ENCODE data around the gene PRKCE.

PRKCE gene

GRCh38 chr2:45724335-45724734 lies 72.9 kb downstream of the PRKCE start:
- WGBS, 2 experiments (ENCODE audit: insufficient coverage in 2 of 2): 80 to 100% methylated on average over 1 of the region's 2 CpGs
- Histone ChIP-seq H3K9me3 (ENCODE audit: control insufficient read depth, low read length) (no peaks in the 10 kb centered on the region), H3K36me3 (ENCODE audit: control insufficient read depth, insufficient read depth, low read length) (peaks cover 6% of the 10 kb centered on the region), H3K27ac (ENCODE audit: low read depth, low read length, severe bottlenecking) (no peak overlapping the region), H3K4me3 (ENCODE audit: extremely low read depth, insufficient read depth, low read length, poor library complexity, severe bottlenecking) (no peak overlapping the region), H3K4me1 (ENCODE audit: control insufficient read depth, insufficient read depth, low read length, poor library complexity, severe bottlenecking) (peaks cover 3% of the 10 kb centered on the region)

- WGBS, 2 experiments (ENCODE audit: insufficient coverage in 2 of 2): 93 to 98% methylated on average over 6 to 7 of the region's 8 CpGs
- no peaks in the 10 kb centered on the region for H3K9me3 ChIP-seq (ENCODE audit: control insufficient read depth, low read length)
- H3K27ac ChIP-seq (ENCODE audit: low read depth, low read length, severe bottlenecking): no peak overlapping the region
- H3K4me1 ChIP-seq (ENCODE audit: control insufficient read depth, insufficient read depth, low read length, poor library complexity, severe bottlenecking): peaks cover 3% of the 10 kb centered on the region
- H3K36me3 ChIP-seq (ENCODE audit: control insufficient read depth, insufficient read depth, low read length): peaks cover 6% of the 10 kb centered on the region
- no peak overlapping the region for H3K4me3 ChIP-seq (ENCODE audit: extremely low read depth, insufficient read depth, low read length, poor library complexity, severe bottlenecking)
Observed at GRCh38 chr2:45725731-45726130, 74.3 kb downstream of the PRKCE start.

- Histone ChIP-seq H3K4me3 (ENCODE audit: extremely low read depth, insufficient read depth, low read length, poor library complexity, severe bottlenecking) (no peak overlapping the region), H3K4me1 (ENCODE audit: control insufficient read depth, insufficient read depth, low read length, poor library complexity, severe bottlenecking) (peaks cover 7% of the 10 kb centered on the region), H3K27ac (ENCODE audit: low read depth, low read length, severe bottlenecking) (no peak overlapping the region), H3K9me3 (ENCODE audit: control insufficient read depth, low read length) (no peaks in the 10 kb centered on the region), H3K36me3 (ENCODE audit: control insufficient read depth, insufficient read depth, low read length) (peaks cover 6% of the 10 kb centered on the region)
- WGBS, 2 experiments (ENCODE audit: insufficient coverage in 2 of 2): 89 to 92% methylated on average over 2 to 3 of the region's 4 CpGs
Observed at GRCh38 chr2:45726188-45726587, 74.7 kb downstream of the PRKCE start.

- H3K36me3 ChIP-seq (ENCODE audit: control insufficient read depth, insufficient read depth, low read length): peaks cover 6% of the 10 kb centered on the region
- H3K4me1 ChIP-seq (ENCODE audit: control insufficient read depth, insufficient read depth, low read length, poor library complexity, severe bottlenecking): peaks cover 18% of the 10 kb centered on the region
- 63% methylated on average over 2 of the region's 4 CpGs; no CpG with 5 or more reads in 1 of the 2 experiments for WGBS, 2 experiments (ENCODE audit: insufficient coverage in 2 of 2)
- H3K27ac ChIP-seq (ENCODE audit: low read depth, low read length, severe bottlenecking): no peak overlapping the region
- H3K4me3 ChIP-seq (ENCODE audit: extremely low read depth, insufficient read depth, low read length, poor library complexity, severe bottlenecking): no peak overlapping the region
- no peaks in the 10 kb centered on the region for H3K9me3 ChIP-seq (ENCODE audit: control insufficient read depth, low read length)
Observed at GRCh38 chr2:45728458-45728942, 77.0 kb downstream of the PRKCE start.

- no peak overlapping the region for H3K27ac ChIP-seq (ENCODE audit: low read depth, low read length, severe bottlenecking)
- H3K4me1 ChIP-seq (ENCODE audit: control insufficient read depth, insufficient read depth, low read length, poor library complexity, severe bottlenecking): peaks cover 21% of the 10 kb centered on the region
- H3K9me3 ChIP-seq (ENCODE audit: control insufficient read depth, low read length): no peaks in the 10 kb centered on the region
- H3K4me3 ChIP-seq (ENCODE audit: extremely low read depth, insufficient read depth, low read length, poor library complexity, severe bottlenecking): no peak overlapping the region
- WGBS, 2 experiments (ENCODE audit: insufficient coverage in 2 of 2): 88 to 91% methylated on average over 6 to 7 of the region's 8 CpGs
- peaks cover 4% of the 10 kb centered on the region for H3K36me3 ChIP-seq (ENCODE audit: control insufficient read depth, insufficient read depth, low read length)
Observed at GRCh38 chr2:45729753-45730512, 78.5 kb downstream of the PRKCE start.

GRCh38 chr2:45731141-45731540 lies 79.7 kb downstream of the PRKCE start:
- H3K36me3 ChIP-seq (ENCODE audit: control insufficient read depth, insufficient read depth, low read length): peaks cover 2% of the 10 kb centered on the region
- H3K27ac ChIP-seq (ENCODE audit: low read depth, low read length, severe bottlenecking): no peak overlapping the region
- no peaks in the 10 kb centered on the region for H3K9me3 ChIP-seq (ENCODE audit: control insufficient read depth, low read length)
- no peak overlapping the region for H3K4me3 ChIP-seq (ENCODE audit: extremely low read depth, insufficient read depth, low read length, poor library complexity, severe bottlenecking)
- H3K4me1 ChIP-seq (ENCODE audit: control insufficient read depth, insufficient read depth, low read length, poor library complexity, severe bottlenecking): peaks cover 21% of the 10 kb centered on the region

- peaks cover 8% of the 10 kb centered on the region for H3K36me3 ChIP-seq (ENCODE audit: control insufficient read depth, insufficient read depth, low read length)
- H3K4me3 ChIP-seq (ENCODE audit: extremely low read depth, insufficient read depth, low read length, poor library complexity, severe bottlenecking): no peak overlapping the region
- WGBS, 2 experiments (ENCODE audit: insufficient coverage in 2 of 2): 100% methylated on average over 1 of the region's 2 CpGs; no CpG with 5 or more reads in 1 of the 2 experiments
- H3K27ac ChIP-seq (ENCODE audit: low read depth, low read length, severe bottlenecking): no peak overlapping the region
- peaks cover 21% of the 10 kb centered on the region for H3K4me1 ChIP-seq (ENCODE audit: control insufficient read depth, insufficient read depth, low read length, poor library complexity, severe bottlenecking)
- no peaks in the 10 kb centered on the region for H3K9me3 ChIP-seq (ENCODE audit: control insufficient read depth, low read length)
Observed at GRCh38 chr2:45732436-45732835, 81.0 kb downstream of the PRKCE start.

GRCh38 chr2:45732946-45733345 lies 81.5 kb downstream of the PRKCE start:
- WGBS, 2 experiments (ENCODE audit: insufficient coverage in 2 of 2): 40 to 92% methylated on average over 1 to 3 of the region's 3 CpGs
- Histone ChIP-seq H3K4me1 (ENCODE audit: control insufficient read depth, insufficient read depth, low read length, poor library complexity, severe bottlenecking) (peaks cover 21% of the 10 kb centered on the region), H3K27ac (ENCODE audit: low read depth, low read length, severe bottlenecking) (no peak overlapping the region), H3K36me3 (ENCODE audit: control insufficient read depth, insufficient read depth, low read length) (peaks cover 10% of the 10 kb centered on the region), H3K4me3 (ENCODE audit: extremely low read depth, insufficient read depth, low read length, poor library complexity, severe bottlenecking) (no peak overlapping the region), H3K9me3 (ENCODE audit: control insufficient read depth, low read length) (no peaks in the 10 kb centered on the region)

GRCh38 chr2:45734336-45734735 lies 82.9 kb downstream of the PRKCE start:
- no peaks in the 10 kb centered on the region for H3K9me3 ChIP-seq (ENCODE audit: control insufficient read depth, low read length)
- H3K4me3 ChIP-seq (ENCODE audit: extremely low read depth, insufficient read depth, low read length, poor library complexity, severe bottlenecking): no peak overlapping the region
- WGBS, 2 experiments (ENCODE audit: insufficient coverage in 2 of 2): 91 to 100% methylated on average over 4 to 5 of the region's 6 CpGs
- no peak overlapping the region for H3K27ac ChIP-seq (ENCODE audit: low read depth, low read length, severe bottlenecking)
- peaks cover 7% of the 10 kb centered on the region for H3K36me3 ChIP-seq (ENCODE audit: control insufficient read depth, insufficient read depth, low read length)
- H3K4me1 ChIP-seq (ENCODE audit: control insufficient read depth, insufficient read depth, low read length, poor library complexity, severe bottlenecking): peaks cover 25% of the 10 kb centered on the region

- H3K27ac ChIP-seq (ENCODE audit: low read depth, low read length, severe bottlenecking): no peak overlapping the region
- no peak overlapping the region for H3K4me3 ChIP-seq (ENCODE audit: extremely low read depth, insufficient read depth, low read length, poor library complexity, severe bottlenecking)
- WGBS, 2 experiments (ENCODE audit: insufficient coverage in 2 of 2): 88 to 92% methylated on average over 5 of the region's 6 CpGs
- H3K4me1 ChIP-seq (ENCODE audit: control insufficient read depth, insufficient read depth, low read length, poor library complexity, severe bottlenecking): peaks cover 25% of the 10 kb centered on the region
- H3K9me3 ChIP-seq (ENCODE audit: control insufficient read depth, low read length): no peaks in the 10 kb centered on the region
- H3K36me3 ChIP-seq (ENCODE audit: control insufficient read depth, insufficient read depth, low read length): peaks cover 7% of the 10 kb centered on the region
Observed at GRCh38 chr2:45734952-45735351, 83.5 kb downstream of the PRKCE start.
